ENCODE results near the gene PHF21B.

The PHF21B gene

GRCh38 chr22:44901301-44901700, 108.5 kb downstream of the PHF21B start:
- DNase-seq (ENCODE audit: low read depth): no peak
- no peak overlapping the region for H3K4me3 ChIP-seq (ENCODE audit: low read depth, low read length)
- no peak for TF ChIP-seq CTCF (IDR thresholded peaks at IDR 0.05; ENCODE audit: low read depth, low read length, missing control alignments)

- TF ChIP-seq CTCF (IDR thresholded peaks at IDR 0.05; ENCODE audit: low read depth, low read length, missing control alignments): no peak
- H3K4me3 ChIP-seq (ENCODE audit: low read depth, low read length): no peak overlapping the region
- no peak for DNase-seq (ENCODE audit: low read depth)
Measured at GRCh38 chr22:44898236-44898635, 111.6 kb downstream of the PHF21B start.

- no peak overlapping the region for H3K4me3 ChIP-seq (ENCODE audit: low read depth, low read length)
- no peak for DNase-seq (ENCODE audit: low read depth)
- TF ChIP-seq CTCF (IDR thresholded peaks at IDR 0.05; ENCODE audit: low read depth, low read length, missing control alignments): no peak
Measured at GRCh38 chr22:44895296-44896055, 114.3 kb downstream of the PHF21B start.

GRCh38 chr22:44894782-44895181, 115.0 kb downstream of the PHF21B start:
- no peak for DNase-seq (ENCODE audit: low read depth)
- H3K4me3 ChIP-seq (ENCODE audit: low read depth, low read length): no peak overlapping the region
- TF ChIP-seq CTCF (IDR thresholded peaks at IDR 0.05; ENCODE audit: low read depth, low read length, missing control alignments): no peak

- no peak overlapping the region for H3K4me3 ChIP-seq (ENCODE audit: low read depth, low read length)
- TF ChIP-seq CTCF (IDR thresholded peaks at IDR 0.05; ENCODE audit: low read depth, low read length, missing control alignments): no peak
- DNase-seq (ENCODE audit: low read depth): no peak
Measured at GRCh38 chr22:44894321-44894720, 115.5 kb downstream of the PHF21B start.

- DNase-seq (ENCODE audit: low read depth): no peak
Measured at GRCh38 chr22:44893731-44894080, 116.1 kb downstream of the PHF21B start.

More at GRCh38 chr22:44893731-44894080, 116.1 kb downstream of the PHF21B start:
- no peak for TF ChIP-seq CTCF (IDR thresholded peaks at IDR 0.05; ENCODE audit: low read depth, low read length, missing control alignments)
- no peak overlapping the region for H3K4me3 ChIP-seq (ENCODE audit: low read depth, low read length)
